Stimulated activated naive CD8-positive, alpha-beta T cell treated with anti-CD3 and anti-CD28 coated beads, Interleukin-15, Interleukin-2, amounts not matched to agents 100 U/mL and 50 U/mL, for 24 hours (primary cell): ENCODE data around the gene ABR.
"Not testable (repeated sequence)": the region's sequence is repeated elsewhere in the genome, so short reads cannot be mapped to it uniquely, and the experiment has no call there.

Source experiments
- ATAC-seq: fragments of 150-1000 bp; cut with Tn5 transposase; one replicate; pipeline ENCODE4 v1.10.0; 2021
- DNase-seq: peaks from one replicate; pipeline ENCODE4 v3.0.0; 2021

The ABR gene

DNA sequence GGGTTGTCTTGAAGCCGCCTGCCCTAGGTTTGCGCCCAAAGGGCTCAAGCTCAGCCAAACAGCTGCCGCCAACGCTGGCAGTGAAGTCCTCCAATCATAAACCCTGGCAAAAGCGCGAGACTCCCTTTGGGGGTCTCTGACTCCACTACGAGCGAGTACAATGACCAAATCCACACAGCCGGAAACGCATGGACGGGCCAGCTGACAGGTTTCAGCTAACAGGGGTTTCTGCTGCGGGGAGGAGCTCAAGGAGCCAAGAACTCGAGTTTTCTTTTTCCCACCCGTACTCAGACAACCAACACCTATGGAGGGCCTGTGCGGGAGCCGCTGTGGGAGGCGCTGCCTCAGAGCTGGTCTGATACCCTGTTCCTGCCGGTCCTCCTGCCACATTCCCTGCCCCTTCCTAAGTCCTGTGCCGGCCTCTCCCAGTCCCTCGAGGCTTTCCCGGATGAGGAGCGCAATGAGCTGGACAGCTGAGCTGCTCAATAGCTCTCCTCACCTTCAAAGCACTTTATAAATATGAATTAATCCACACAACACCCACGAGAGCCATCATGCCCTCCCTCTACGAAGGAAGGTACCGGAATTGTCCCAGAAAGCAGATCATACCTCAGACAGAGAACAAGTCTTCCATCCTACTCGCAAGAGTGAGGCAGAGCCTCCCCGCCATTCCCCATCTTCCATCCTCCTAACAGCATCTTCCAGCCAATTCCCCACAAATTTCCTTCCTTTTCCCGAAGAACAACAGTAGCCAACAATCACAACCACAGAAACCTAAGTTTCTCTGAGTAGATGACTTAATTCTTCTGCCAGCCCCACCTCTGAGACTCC lies 6.1 kb downstream of the ABR start:
- ATAC-seq, result no peak
- no peak for DNase-seq

DNA sequence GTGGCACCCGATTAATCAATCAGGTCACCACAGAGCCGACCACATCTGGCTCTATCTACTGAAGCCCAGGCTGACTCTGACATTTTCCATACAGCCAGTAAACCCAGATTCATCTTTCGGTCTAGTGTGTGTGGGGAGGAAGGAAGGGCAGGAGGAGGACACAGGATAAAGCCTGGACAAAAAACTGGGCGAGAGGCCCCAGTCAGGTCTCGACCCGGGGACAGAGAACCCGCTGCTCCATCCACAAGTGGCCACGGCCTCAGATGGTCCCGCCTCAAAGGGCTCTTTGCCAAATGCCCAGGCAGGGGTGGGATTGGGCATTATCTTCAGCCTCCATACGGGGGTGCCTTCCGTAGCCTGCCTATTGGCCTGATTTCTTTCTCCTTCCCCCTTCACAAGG lies 7.8 kb downstream of the ABR start:
- ATAC-seq (no peak), DNase-seq (no peak)

DNA sequence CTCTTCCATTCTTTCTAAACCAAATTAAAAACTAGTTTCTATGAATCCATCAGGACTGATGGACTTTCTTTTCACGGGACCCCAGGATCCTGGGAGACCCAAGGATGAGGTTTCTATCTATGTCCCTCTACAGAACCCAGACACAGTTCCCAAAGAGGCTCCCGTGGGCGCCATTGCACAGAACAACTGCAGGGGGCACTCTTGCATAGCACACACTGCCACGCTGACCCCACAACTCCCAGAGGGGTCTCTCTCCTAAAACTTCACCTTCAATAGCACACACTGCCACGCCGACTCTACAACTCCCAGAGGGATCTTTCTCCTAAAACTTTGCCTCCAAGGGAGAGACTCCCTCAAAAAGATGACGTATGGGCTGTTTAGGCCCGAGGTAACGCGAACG lies 9.0 kb downstream of the ABR start:
- ATAC-seq (no peak), DNase-seq (no peak)

DNA sequence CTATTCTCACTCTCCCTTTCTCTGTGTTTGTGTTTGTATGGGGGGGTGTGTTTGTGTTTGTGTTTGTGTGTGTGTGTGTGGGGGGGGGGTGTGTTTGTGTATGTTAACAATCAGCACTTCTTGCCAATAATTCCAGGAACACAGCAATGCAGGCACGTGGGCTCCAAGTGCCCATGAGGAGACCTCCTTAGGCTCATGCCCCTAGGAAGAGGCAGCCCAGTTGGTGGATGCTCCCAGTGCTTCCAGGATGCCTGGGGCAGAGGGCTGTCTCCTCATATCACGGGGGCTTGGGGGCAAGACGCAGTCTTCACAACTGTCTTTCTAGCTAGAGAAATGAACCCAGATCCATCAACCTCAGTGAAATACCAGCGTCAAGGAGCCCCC lies 9.9 kb downstream of the ABR start:
- ATAC-seq (no peak), DNase-seq (no peak)

DNA sequence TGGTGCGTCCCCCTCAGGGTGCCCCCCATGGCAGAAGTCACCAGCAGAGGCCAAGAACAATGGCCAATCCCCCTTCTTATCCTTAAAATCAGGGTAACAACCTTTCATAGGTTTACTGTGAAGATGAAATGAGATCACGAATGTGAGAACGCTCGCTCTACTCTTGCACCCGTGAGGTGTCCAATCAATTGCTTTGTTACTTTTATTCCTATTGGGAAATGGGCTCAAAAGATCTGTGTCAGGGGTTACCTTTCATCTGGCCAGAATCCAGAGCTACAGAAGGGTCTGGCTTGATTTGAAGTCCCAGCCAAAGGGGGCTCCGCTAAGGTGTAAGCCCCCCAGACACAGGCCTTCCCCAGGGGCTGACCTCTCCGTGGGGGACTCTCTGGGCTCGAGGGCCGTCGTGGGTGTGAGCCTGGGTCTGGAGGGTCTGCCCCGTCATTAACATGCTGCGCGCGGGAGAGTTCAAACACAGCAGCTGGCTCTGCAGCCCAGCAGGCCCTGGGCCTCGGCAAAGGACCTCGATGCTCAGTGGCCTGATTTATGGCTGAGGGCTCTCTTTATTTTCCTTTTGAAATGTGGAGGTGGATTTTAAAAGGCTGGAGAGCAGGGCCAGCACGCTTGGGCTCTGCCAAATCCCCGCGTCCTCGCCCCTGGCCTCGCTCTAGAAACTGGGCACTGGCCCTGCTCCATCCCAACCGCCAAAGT lies 10.4 kb downstream of the ABR start:
- ATAC-seq, result no peak
- DNase-seq, result no peak

DNA sequence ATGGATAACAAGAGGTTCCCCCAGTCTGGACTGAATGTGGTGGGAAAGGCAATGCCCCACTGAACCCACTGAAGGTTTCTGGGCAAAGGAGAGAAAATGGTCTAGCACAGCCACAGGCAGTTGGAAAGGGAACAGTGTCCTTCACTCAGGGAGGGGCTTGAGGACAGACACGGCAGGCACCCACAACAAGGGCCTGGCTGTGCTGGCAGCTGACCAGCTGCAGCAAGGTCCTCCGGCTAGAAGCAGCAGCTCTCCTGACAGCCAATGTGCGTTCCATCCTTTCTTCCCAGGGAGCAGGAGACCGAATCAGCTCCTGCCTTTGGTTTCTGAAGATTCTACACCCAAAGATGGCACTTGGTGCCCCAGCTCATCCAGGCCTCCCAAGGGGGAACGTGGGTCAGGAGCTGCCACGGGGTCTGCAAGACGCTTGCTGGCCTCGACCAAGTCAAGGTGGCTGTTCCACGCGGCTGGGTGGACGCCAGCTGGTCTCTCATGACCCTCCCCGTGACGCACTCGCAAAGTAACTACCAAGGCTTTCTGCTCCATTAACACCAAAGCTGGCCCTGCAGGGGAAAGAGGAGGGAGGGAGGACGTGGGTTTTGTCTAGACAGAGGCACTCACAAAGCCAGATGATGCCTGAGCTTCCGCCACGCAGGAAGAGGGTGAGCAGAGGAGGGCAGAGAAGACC lies 11.1 kb downstream of the ABR start:
- ATAC-seq (no peak), DNase-seq (no peak)

DNA sequence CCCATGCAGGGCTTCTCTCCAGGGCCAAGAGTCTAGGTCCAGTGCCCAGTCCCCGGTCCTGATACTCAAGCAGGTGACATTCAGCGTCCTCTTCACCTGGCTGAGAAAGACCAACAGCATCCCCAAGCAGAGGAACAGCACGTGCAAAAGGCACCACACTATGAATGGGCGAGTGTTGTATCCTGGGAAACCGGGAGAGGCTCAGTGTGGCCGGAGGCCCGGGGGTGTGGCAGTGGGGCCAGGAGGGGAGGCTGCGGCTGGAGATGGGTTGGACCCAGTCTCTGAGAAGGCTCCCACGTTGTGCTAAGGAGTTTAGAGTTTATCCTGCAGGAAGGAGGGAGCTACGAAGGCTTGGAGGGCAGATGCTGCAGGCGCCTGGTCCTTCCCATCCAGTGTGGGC lies 13.5 kb downstream of the ABR start:
- no peak for DNase-seq
- ATAC-seq, result no peak

DNA sequence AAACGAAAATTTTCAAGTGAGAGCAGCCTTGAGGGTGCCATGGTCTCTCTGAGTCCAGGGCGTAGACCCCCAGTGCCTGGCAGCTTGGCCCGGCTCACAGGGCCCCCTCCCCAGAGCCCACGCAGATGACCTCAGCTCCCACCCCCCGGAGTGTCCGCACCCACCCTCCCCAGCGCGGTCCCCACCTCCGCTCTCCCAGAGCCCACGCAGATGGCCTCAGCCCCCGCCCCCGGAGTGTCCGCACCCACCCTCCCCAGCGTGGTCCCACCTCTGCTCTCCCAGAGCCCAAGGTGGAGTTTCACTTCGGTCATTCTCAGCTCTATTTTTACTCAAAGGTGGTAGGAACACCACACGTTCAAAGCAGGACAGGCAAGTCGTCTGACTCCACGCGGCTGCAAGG lies 13.9 kb downstream of the ABR start:
- DNase-seq (no peak), ATAC-seq (no peak)

DNA sequence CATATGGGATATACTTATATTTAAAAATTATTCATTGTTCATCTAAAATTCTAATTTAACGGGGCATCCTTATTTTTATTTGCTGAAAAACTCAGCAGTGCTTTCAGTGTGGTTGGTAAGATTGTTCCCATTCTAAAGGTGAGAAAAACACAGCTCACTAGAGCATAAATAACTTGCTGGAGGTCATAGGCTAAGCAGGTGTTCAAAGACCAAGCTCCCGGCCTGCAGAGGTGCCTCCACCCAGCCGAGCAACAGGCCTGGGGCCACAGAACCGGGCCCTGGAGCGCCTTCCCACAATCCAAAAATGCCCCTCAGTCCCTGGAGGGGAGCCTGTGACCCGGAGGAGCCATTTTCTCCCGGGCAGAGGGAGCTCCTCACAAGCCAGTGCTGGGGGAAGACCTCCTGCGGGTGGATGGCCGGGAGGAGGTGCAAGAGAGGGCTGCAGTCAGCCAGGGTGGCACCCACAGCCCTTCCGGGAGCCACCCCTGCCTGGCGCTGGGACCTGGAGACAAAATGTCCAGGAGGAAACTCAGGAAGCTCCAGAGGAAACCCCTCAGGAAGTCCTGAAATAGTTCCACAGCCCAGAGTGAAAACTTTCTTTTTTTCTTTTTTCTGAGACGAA lies 14.7 kb downstream of the ABR start:
- DNase-seq (no peak), ATAC-seq (no peak)

DNA sequence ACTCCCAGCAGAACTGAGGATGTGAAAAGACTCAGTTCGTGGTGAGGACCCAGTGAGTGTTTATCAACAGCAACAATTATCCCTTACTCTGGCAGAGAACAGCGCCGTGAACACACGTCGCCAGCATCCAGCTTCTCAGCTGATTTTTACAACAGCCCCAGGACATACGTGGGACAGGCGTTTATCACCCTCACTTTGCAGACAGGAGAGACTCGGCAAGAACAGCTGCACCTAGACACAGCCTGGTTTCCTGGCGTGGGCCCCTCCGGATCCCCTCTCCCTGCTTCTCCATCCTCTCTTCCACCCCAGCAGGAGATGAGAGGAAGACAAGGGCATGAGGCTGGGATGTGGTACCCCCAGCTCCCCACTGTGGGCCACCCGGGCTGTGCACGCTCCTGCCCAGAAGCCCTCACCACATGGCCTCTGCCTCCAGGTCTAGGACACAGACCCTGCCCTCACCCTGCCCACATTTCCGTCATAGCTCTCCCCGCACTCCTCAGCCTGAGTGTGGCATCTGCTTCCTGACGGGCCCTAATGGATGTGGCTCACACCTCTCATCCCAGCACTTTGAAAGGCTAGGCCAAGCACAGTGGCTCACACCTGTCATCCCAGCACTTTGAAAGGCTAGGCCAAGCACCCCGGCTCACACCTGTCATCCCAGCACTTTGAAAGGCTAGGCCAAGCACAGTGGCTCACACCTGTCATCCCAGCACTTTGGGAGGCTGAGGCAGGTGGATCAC lies 17.5 kb downstream of the ABR start:
- no peak for DNase-seq
- no peak for ATAC-seq

DNA sequence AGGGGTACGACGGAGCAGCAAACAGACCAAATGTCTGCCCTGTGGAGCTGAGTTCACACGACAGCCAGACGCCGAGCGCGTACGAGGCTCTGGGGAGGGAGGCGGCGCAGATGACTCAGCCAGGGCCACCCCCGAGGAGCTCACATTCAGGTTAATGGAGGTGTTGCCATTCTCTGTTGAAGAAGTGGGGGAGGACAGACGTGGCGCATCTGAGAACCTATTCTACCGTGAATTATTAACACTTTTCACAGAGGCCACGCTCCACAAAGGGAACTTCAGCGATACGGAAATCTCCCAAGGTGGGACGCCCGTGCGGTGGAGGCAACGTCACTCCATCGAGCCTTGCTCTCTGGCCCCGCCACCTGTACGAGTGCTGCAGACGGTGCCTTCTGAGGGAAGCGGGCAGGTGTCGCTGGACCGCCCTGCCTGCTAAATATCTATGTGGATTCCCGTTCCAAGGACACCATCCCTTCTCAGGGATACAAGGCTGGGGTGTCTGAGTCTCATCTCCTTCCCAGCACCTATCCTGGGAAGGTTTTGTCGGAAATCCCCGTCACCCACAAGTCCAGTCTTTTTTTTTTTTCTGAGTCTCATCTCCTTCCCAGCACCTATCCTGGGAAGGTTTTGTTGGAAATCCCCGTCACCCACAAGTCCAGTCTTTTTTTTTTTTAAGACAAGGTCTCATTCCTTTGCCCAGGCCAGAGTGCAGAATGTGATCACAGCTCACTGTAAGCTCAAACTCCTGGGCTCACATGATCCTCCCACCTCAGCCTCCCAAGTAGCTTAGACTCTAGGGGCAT lies 19.0 kb downstream of the ABR start:
- no peak for DNase-seq
- no peak for ATAC-seq

DNA sequence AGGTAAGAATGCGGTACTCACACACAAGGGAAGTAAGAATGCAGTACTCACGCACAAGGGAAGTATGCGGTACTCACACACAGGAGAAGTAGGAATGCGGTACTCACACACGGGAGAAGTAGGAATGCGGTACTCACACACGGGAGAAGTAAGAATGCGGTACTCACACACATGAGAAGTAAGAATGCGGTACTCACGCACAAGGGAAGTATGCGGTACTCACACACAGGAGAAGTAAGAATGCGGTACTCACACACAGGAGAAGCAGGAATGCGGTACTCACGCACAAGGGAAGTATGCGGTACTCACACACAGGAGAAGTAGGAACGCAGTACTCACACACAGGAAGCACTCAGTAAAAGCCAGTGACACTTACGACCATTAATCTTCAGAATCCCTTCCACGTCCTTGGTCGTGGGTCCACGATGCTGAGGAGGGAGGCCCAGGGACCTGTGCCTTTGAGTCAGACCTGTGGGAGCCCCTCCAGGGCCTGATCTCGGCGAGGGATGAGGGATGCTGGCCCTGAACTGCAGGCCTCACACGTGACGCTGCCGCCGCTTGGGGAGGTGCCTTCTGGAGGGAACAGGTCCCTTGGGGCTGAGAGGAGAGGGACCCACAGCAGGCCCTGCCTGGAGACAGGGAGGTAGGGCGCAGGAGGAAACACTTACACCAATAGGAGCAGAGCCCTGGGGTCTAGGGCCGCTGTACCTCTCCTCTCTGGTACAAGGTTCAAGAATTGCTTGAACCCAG lies 20.2 kb downstream of the ABR start:
- DNase-seq (no peak), ATAC-seq (no peak)

DNA sequence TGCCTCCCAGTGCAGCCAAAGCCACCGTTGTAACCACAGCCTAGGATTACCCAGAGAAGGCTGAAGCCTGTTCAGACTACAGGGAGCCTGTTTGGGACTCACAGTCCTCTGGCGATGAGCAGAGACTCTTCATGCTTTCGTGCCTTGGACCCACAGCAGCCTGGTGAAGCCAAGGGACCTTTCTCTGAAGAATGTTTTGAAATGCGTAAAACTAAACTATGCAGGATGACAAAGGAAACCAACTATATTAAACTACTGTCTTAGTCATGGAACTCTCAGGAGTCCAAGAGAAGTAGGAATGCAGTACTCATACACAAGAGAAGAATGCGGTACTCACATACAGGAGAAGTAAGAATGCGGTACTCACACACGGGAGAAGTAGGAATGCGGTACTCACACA lies 20.9 kb downstream of the ABR start:
- DNase-seq, result no peak
- ATAC-seq, result no peak

DNA sequence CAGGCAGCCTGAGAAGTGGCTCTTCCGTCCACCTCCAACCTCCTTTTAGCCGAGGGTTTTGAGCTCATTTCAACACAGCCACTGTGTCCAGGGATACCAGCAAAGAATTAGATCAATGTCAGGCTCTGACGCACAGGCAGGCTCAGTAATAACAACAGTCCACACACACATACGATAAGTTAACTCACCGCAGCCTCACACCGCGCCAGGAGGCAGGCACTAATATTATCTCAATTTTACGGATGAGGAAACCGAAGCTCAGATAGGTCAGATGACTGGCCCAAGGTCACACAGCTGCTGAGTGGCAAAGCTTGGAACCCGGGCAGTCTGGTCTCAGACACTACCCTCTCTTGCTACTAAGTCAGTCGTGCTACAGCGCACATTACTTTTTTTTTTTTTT lies 22.9 kb downstream of the ABR start:
- ATAC-seq, result no peak

DNA sequence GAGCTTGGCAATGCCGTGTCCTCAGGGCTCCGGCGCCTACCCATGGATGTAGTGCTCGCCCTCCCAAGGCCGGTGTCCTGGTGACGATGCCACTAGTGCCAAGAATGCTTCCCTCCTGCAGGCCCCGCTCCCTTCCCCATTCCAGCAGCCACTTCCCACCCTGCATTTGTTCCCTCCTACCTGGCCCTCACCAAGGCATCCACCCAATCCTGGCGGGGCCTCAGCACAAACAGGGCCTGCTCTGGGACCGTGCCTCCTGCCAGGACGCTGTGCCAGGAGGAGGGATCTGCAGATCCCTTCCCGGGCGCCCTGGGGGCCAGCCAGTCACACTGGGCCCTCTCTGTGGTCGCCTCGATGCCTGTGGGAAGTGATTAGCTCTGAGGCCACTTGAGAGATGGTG lies 25.1 kb downstream of the ABR start:
- no peak for ATAC-seq
- DNase-seq, result no peak

More for the DNA sequence above, 22.9 kb downstream of the ABR start:
- no peak for DNase-seq

DNA sequence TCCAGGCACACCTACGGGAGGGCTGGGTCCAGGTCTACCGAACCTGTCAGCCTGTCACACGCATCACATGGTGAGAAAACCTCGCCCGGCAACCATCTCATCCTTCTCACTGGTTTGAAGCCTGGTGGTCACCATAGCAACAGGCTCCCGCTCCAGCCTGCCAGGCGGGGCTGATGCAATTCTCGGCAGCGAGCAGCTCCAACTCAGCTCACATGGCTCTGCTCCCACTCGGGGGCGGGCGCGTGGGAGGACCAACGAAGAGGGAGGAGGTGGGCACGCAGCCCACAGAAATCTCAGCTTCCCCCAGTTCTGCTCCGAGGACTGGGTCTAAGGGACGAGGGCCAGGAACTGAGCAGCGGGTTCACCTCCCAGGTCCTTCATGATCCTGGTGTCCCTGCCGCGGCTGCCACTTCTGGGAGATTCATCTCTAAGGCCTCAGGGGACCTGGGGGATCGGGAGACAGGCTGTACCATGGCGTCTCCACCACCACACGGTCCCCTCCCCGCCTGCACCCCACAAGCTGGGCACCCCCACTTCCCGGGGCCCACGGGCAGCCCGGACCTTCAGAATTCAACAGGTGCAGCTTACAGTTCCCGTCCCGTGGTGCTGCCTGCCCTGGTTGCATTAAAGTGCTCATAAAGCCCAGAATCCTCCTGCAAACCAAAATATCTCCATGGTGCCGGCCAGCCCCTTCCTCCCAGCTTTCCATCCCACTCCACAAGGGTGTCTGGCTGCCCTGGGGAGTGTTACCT lies 25.8 kb downstream of the ABR start:
- ATAC-seq (no peak), DNase-seq (no peak)

DNA sequence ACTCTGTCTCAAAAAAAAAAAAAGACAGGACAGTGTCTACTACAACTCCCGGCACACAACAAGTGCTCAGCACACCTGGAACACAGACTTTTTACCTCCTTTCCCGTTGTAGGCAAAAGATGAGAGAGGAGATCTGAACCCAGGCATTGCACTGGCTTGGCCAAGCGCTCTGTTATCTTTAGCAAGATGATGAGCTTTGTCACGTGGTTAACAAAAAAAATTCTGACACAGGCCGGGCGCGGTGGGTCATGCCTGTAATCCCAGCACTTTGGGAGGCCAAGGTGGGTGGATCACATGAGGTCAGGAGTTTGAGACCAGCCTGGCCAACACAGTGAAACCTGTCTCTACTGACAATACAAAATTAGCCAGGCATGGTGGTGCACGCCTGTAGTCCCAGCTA lies 27.2 kb downstream of the ABR start:
- DNase-seq, ATAC-seq: not testable (repeated sequence)

DNA sequence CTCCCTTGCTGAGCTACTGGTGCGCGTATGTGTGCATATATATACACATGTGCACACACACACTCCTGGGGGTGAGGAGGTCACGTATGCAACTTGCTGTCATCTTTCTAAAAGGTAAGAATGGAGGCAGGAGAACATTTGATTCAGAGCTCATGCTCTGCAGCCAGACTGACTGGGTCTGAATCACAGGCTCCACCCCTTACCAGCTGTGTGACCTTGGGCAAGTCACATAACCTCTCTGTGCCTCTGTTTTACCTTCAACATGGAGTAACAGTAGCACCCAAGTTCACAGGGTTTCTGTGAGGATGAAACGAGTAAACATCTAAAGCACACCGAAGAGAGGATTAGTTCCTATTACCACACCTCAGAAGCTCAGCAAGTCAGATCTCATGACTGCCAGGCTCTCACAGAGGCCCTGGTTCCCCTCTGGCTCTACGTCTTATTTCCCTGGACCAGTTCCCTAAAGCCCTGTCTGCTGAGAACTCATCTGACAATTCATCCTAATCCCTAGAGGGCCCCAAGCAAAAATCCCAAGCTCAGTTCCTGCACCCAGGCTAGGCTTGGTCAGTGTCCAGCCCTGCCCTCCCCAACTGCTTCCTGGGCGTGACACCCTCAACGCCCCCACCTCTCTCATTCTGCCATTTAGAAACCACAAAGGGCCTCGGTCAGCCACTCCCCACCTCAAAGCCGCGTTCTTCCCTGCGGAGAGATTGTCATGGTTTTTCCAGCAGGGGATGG lies 28.7 kb downstream of the ABR start:
- ATAC-seq, result no peak
- no peak for DNase-seq

DNA sequence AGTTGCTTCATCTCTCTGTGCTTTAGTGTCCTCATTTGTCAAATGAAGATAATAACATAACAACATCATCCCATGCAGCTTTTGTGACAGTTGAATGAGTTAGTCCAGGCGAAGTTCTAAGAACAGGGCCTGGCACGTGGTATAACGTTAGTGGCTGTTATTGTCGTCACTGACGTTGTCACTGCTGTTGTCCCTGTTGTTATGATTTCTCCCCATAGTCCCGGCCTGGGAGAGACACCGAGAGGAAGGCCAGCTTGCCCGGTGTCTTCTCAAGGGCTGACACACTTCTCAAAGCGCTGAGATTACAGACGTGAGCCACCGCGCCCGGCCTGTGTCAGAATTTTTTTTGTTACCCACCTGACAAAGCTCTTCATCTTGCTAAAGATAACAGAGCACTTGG lies 29.9 kb downstream of the ABR start:
- DNase-seq (no peak), ATAC-seq (no peak)
